Stimulated activated CD8-positive, alpha-beta memory T cell treated with anti-CD3 and anti-CD28 coated beads, Interleukin-2, amount 100 ng/mL, for 48 hours (primary cell): ENCODE measurements around the gene GXYLT1.
"Not testable (repeated sequence)": the region's sequence is repeated elsewhere in the genome, so short reads cannot be mapped to it uniquely, and the experiment has no call there.

Experiments used
- DNase-seq, 2 donors: peaks; one replicate each; pipeline ENCODE4 v3.0.0-alpha.2; 2020; ENCODE audit warnings: low read depth in 2 of 2

GXYLT1 gene

DNA sequence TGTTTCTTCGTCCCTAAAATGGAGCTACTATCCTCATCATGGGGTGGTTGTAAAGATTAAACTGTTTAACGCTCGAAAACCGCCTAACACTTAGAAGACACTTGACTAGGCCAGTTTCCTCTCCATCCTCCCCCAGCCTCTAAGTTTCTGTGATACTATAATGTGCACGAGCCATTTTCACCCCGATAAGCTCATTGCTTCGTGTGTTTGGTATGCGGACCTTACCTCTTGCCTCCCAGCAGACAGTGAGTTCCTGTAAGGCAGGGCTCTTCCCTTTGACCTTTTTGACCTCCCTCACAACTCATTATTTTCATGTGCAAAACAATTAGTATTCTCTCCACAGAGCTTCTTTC is 499 bp upstream of the GXYLT1 start:
- no peak for DNase-seq

DNA sequence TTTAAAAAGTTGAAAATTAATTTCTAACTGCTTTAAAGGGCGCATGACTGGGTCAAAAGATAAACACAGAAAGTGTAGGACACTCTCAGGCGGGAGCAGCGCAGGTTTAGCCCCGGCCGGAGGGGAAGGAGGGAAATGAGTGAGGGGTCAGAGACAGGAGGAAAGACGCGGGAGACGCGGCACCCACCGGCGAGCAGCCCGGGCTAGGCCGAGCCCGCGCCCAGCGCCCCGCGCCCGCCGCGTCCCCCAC is 591 bp downstream of the GXYLT1 start:
- DNase-seq = peak; percentile 2 to 14

DNA sequence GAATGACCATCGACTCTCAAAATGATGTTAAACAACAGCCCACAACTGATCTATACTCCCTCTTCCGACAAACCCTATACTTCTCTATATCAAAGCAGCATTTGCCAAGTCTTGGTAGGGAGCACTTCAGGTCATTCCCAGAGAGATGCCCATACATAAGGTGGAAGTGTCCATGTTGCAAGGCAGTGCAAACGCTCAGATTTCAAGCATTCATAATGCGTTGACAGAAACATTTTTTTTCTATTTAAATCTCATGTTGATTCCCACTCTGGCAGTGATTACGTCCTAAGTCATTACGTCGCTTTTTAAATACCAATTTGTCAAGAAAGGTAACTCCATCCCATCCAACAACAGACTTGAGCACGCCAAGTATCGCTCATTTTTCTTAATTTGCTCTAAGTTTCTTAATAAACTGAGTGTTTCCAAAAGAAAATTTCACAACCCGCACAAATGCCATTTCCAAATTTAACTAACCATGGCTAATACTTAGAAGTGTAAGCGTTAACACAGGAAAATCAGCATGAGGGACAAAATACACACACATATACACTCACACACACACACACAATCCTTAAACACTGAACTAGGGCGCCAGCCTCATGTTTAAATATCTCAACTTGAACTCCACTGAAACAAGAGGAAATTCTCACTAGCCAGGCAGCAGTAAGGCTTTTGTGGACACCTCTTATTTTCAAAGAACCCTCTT is 1.1 kb downstream of the GXYLT1 start:
- DNase-seq = no peak

DNA sequence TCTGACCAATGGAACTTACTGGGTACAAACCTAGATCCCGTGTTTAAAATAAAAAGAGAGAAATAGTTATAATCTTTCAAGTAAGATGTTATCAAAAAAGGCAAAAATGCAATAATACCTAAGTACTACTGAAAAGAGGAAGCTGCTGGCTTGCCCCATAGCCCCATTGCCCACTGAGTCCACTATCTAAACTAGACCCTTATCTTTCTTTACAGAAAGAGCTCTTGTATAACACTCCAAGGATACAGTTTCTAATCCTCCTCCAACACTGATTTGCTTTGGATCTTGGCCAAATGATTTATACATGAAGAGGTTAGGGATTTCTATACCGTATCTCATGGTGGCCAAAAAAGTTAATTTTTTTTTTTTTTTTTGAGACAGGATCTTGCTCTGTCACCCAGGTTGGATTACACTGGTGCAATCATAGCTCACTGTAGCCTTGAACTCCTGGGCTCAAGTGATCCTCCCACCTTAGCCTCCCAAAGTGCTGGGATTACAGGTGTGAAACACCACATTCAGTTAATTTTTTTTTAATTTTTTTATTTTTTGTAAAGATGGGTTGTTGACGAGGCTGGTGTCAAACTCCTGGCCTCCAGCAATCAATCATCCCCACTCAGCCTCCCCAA is 2.6 kb downstream of the GXYLT1 start:
- DNase-seq = no peak

DNA sequence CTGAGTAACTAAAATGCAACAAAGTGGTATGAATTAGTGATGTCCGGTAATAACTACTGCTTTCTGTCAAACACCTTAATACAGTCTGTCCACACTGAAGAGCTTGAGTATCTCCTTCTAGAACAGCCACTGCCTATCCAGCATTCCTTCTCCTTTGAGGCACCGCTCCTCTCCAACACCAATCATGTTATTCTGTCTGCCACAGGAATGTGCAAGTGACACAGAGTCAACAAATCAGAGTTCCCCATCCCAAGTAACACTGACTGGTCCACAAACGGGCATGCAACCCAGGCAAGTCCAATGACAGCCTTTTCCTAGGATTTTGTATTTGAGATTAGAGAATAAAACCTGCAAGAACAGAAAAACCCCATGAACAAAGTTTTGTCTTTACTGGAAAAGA is 3.8 kb downstream of the GXYLT1 start:
- DNase-seq = no peak

DNA sequence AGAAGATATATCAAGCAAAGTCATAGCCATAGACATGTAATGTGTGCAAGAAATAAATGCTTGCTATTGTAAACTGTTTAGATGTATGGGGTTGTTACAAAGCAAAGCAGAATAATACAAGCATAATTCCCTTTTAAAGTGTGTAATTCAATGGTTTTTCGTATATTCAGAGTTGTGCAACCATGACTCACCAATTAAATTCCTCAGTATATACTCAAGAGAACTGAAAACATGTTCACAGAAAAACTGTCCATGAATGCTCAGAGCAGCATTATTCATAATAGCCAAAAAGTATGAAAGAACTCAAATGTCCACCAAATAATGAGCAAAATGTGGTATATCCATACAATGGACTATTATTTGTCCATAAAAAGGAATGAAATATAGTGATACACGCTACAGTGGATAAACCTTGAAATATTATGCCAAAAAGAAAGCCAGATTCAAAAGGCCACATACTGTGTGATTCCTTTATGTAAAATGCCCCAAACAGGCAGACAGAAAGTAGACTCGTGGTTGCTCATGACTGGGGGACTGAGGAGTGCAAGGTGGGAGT is 9.3 kb downstream of the GXYLT1 start:
- no peak for DNase-seq

DNA sequence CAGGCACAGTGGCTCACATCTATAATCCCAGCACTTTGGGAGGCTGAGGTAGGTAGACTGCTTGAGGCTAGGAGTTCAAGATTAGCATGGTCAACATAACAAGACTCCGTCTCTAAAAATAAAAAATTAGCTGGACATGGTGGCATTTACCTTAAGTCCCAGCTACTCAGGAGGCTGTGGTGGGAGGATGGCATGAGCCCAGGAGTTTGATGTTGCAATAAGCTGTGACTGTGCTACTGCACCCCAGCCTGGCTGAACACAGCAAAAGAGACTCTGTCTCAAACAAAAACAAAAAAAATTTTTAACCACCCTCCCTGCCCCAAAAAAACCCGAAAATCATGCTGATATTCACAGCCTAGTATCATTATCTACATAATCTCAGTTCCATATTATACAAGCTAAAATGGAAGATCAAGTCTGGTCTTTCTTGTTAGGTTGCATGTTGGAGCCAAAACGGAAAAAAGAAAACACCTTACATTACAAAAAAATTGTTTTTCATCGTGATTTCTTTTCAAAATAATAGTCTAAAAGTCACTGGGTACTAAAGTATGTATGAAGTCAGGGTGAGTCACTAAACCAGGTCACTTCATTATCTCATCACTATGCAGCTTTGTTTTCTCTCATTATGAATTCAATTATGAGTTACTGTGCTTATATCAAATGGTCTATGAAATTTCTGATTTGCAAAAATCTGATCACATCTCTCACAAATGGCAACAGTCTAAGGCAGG is 13.8 kb downstream of the GXYLT1 start:
- no peak for DNase-seq

DNA sequence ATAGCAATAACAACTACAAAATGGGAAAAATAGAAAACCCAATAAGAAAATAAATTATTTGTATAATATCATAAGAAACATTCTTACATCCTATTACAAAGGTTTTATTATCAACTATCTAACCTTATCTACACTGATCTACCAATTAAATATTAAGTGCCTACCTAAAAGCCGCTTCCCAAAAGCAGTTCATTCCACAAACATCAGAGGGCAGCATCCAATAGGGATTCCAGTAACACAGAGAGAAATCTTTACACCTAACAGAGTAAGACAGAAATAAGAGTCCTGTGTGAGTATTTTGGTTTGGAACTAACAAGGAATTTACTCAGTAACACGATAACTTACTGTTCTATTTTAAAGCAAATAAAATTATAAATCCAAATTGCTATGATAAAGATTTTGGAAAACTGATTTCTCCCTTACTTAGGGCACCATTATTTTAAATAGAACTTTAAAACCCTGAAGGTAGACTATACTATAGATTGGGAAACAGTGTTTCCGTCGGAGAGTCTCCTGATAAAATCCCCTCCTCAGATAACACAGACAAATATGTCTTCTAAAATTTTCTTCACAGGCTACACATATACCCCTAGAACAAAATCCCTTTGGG is 15.0 kb downstream of the GXYLT1 start:
- no peak for DNase-seq

DNA sequence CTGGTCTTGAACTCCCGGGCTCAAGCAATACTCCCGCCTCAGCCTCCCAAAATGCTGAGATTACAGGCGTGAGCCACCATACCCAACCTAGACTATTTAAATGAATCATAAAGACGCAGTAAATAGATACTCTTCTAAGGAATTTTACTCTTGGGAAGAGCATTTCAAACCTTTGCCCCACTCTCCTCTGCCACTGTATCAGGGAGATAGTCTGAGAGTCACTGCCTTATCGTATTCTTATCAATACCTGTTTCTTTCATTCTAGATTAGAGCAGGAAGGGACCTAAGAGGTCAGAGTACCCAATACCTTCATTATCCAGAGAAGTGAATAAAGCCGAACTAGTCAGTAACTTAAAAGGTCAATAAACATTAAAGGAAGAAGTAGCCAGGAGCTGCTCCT is 15.8 kb downstream of the GXYLT1 start:
- no peak for DNase-seq

DNA sequence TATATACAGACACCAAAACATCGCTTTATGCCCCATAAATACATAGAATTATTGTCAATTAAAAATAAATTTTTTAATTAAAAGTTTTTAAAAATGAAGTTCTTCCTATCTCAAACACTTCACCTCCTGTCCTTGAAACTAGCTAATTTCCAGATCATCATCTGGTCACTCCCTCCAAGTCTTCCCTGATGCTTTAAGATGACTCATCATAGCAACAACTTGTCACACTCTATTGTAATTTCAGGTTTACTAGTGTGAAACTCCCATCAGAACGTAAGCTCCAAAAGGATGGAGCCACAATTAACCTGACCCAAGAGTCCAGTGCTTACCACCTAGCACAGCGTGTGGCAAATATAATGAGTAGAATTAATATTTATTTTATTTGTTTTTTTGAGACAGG is 16.3 kb downstream of the GXYLT1 start:
- DNase-seq = no peak

DNA sequence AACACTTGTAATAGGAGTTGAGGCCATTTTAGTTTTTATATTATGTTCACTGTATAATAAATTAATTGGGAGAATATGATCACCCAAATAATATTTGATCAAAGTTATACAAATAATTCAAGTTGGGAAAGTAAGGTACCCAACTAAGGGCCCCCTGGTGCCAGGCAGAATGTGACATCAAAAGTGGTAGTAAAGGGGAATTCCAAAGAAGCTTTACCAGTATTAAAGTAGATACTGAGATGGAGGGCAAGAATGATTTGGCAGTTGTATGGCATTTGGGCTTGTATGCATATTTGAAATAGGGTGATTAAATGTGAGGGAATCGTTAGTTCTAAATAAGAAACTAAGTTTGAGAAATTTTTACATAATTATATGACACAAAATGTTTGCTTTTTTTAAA is 17.7 kb downstream of the GXYLT1 start:
- DNase-seq = no peak

DNA sequence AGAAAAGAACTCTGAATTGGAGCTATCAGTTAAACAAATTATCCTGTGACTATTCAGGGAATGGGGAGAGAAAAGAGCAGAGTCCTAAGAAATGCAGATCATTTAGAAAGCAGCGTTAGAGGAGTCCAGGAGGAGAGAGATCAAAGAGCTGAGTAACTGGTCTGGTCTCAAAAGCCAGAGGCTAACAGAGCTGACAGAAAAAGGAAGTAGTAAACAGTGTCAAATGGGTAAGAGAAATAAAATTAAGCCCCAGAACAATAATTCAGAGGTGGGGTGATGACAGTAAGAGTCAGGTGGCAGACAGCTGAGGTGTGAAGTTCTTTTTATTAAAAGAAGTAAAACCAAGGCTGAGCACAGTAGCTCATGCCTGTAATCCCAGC is 19.3 kb downstream of the GXYLT1 start:
- no peak for DNase-seq

DNA sequence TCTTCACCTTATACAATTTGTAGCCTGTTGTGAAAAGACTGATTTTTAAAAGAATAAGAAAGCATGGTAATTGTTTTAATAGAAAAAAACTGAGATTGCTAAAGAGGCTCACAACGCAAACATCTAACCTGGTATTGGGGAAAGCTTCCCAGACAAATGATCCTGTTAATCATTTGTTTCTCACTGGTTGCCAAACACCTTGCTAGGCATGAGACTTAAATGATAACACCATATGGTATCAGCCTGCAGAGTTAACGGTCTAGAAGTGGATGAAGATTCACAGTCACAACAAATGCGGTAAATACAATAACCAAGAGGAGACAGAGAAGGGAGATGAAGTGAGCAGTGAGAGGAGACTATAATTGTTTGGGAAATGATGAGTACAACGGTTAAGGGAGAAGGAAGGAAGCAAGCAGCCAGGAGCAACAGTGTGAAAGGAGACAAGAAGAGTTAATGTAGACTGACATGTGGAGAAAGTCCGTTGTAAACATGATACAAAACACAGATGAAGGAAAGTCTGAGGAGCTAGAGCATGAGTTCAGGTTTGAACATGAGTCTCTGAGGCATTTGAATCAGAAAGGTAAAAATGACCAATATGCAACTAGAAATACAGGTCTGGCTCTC is 19.8 kb downstream of the GXYLT1 start:
- no peak for DNase-seq

DNA sequence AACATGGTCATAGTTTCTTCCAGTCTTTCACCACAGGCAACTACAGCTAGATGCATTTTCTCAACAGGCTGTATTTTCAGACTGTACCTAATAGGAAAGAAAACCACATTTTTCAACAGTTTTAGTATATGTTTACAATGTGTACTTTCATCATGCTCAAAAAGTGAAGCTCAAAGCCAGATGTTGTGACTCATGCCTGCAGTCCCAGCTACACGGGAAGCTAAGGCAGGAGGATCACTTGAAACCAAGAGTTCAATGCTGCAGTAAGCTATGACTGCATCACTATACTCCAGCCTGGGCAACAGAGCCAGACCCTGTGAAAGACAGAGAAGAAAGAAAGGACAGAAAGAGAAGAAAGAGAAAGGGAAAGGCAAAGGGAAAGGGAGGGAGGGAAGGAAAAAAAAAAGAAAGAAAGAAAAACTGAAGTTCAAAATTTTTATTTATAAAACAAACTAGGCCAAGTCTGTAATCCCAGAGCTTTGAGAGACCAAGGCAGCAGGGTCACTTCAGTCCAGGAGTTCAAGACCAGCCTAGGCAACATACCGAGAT is 25.5 kb downstream of the GXYLT1 start:
- no peak for DNase-seq

DNA sequence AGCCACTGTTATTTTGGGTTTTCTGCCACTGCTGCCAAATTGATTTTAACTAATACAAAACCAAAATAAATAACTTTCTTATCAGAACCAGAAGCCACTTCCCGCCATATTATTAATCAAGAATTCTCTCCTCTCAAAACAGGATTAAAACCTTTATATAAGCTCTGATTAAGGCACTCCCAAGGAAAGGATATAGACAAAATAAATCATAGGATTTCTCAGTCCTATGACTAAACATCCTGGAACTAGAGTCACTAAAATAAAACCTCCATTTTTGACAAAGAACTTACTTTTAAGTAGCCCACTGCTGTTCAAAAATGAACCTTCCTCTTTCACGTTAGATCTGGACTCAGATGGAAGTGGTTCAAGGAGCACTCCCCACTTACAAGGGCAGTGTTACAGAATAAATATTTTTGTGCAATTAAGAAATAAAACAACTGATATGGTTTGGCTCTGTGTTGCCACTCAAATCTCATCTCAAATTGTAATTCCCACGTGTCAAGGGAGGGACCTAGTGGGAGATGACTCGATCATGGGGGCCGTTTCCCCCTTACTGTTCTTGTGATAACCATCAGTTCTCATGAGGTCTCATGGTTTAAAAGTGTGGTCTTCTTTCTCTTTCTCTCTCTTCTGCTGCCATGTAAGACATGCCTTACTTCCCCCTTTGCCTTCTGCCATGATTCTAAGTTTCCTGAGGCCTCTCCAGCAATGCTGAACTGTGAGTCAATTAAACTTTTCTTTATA is 26.4 kb downstream of the GXYLT1 start:
- DNase-seq = no peak

DNA sequence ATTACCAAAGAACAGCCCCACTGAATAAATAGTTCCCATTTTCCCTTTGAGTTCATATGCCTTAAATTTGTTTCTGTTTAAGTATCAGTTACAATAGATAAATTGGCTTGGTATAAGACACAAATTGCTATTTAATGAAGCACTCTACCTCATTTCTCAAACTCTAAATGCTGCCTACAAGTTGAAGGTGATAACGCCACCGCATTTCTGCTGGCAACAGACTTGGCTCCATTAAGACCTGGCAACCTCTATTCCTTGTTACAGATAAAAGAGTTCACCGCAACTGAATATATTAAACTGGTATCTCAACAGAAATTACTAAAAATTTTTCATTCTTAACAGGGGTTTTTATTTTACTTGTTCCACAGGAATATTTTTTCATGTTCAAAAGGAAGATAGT is 35.6 kb downstream of the GXYLT1 start:
- no peak for DNase-seq

DNA sequence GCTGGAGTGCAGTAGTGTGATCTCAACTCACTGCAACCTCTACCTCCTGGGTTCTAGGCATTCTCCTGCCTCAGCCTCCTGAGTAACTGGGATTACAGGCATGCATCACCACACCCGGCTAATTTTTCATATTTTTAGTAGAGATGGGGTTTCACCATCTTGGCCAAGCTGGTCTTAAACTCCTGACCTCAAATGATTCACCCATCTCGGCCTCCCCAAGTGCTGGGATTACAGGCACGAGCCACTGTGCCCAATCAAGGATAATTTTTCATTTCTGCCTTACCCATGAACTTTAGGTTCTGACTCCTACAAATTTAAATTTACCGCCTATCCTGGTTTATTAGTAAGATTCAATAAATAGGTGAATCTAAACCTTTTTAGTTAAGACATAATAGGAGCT is 37.9 kb downstream of the GXYLT1 start:
- DNase-seq = not testable (repeated sequence)

DNA sequence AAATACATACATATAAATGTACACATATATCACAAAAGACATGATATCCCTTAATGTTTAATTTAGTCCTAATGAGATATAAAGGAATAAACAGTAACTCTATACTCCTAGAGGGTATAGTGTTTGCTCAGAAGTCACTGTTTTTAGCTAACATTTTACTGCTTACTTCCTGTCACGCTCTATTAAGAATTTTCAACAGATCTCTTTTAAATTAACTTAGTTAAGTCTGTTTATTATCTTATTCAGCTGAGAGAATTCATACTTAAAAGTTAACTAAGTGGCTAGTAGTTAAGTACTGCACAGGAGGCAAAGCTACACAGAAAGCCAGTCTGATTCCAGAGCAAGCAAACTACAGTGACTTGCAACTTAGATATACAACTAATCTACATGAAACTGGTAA is 39.9 kb downstream of the GXYLT1 start:
- DNase-seq = no peak

DNA sequence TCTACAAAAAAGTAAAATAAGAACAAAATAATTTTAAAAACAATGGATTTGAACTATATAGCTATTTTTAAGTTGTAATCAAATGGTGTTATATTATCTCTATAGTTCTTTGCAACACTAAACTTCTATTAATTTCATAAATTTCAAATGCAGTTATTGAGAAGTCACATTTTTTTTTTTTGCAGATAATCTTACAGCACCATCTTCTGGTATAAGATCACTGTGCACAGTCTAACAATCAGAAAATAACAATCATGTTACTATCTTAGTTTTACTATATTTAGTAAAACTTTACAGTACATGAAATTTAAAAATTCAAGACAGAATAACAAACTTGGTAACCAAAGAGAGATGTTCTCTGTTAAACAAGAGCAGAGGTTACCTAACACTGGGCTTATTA is 40.6 kb downstream of the GXYLT1 start:
- DNase-seq = no peak

DNA sequence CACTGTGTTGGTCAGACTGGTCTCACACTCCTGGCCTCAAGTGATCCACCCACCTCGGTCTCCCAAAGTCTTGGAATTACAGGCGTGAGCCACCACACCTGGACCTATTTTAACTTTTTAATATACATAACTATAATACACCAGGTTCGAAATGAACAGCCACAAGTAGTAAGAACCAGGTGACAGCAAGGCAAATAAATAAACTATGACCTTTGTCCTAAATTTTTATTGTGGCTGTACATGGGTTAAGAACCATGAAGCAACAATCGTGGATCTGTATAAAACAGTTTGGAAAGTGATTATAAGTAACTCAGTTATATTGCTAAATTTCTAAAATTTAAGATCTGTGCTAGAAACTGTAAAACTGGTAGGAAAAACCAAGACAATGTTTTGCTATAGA is 41.5 kb downstream of the GXYLT1 start:
- DNase-seq = no peak

DNA sequence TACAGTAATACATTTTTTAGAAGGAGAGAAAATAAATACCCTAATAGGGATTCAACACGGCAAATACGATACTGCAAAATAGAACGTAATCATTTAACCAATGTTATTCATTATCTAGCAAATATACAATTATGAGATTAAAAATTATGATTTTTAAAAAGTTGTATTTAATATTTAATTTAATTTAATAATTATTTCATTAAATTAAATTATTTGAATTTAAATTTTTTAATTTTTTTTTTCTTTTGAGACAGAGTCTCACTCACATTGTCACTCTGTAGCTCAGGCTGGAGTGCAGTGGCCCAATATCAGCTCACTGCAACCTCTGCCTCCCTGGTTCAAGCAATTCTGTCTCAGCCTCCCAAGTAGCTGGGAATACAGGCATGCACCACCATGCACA is 42.0 kb downstream of the GXYLT1 start:
- DNase-seq = no peak
